GM21723 (cell line): ENCODE results near the gene DAPK1.
"Not testable (repeated sequence)": the region's sequence is repeated elsewhere in the genome, so short reads cannot be mapped to it uniquely, and the experiment has no call there.

Source experiments
- ATAC-seq: cut with Tn5 transposase; IDR thresholded peaks from one replicate; pipeline ENCODE4 v1.9.1; 2021; ENCODE audit warnings: mild to moderate bottlenecking, moderate library complexity; ENCODE audit not compliant: unreplicated experiment

The DAPK1 gene

DNA sequence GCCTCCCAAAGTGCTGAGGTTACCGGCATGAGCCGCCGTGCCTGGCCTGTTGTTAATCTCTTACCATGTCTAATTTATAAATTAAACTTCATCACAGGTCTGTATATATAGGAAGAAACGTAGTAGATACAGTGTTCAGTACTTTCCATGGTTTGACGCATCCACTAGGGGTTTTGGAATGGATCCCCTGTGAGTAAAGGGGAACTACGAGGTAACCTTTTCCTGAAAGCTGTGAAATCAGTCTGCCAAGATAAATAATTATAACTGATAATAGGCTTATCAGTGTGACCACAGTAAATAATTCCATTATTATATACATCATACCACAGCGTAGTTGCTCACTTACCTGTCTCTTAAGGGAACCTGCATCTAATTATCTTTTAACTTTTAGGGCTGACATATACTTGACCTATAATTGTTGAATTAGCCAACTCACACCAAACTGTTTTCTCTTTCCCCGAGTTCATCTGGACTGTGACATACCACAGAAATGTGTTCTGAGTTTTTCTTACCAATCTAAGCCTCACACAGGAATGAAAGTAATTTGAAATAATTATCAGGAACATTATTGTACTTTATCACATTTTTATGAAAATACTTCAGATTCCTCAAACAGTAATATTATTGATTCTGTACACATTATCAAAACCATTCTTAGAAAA is 42.9 kb downstream of the DAPK1 start:
- ATAC-seq, result no peak

DNA sequence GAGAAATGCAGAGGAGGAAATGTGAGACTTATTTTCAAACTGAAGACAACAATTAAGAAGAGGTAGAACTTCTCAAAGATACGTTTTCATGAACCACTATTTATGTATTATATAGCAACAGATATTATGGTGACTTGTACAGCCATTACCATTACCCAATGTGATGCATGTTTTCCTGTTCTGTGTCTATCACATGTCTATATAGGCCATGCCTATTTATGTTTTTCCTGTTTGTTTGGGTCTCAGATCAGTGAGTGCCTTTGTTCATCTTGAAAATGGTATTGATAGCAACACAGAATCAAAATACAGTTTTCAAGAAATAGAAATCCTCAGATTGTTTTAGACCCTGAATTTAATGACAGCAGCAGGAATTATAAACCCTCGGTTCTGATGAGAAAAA is 44.0 kb downstream of the DAPK1 start:
- no peak for ATAC-seq

DNA sequence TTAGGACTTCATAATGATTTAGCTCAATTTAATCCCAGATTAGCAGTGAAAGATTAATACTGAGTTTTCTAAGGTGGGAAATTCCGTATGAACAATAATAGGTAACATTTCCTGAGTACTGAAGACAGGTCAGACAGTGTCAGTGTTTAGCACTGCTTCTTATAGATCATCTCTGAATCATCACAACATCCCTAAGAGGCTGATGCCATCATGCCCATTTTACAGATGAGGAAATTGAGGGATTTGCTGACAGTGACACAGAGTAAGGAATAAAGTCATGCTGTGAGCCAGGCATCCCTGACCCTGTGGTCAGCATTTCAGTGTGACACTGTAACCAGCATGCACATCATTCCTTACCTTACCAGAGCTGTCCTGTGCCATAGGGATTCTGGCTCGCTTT is 44.5 kb downstream of the DAPK1 start:
- no peak for ATAC-seq

DNA sequence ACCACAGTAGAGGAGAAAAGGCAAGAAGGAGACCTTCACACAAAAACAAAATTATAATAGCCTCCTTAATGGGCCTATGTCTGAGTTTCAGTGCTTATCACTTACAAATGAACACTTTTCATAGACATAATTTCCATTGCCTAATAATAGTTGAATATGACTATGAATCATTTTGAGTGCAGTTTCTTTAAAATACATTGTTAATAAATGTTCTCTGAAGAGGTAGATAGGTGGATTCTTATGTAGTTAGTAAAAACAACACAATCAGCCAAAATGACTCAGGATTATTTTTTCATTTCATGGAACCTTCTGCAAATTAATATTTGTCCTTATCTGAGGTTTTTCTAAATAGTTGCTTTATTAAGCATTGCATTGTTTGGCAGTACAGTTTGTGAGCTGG is 45.6 kb downstream of the DAPK1 start:
- no peak for ATAC-seq

DNA sequence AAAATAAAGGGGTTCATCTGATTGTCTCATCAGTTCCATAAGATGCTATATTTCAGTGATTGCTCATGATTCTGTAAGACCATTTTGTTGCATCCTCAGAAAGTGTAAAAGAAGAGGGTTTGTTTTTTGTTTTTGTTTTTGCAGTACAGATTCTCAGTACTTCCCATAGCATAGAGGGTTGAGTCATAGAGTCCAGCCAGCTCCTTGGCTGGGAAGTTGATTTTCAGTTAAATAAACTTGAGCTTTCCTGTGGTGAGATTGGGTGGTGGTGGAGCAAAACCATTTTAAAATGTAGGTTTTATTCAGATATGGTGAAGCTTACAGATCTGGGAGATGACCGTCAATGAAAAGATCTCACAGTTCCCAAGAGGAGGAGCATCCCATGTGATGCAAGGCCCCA is 48.2 kb downstream of the DAPK1 start:
- ATAC-seq, result no peak

DNA sequence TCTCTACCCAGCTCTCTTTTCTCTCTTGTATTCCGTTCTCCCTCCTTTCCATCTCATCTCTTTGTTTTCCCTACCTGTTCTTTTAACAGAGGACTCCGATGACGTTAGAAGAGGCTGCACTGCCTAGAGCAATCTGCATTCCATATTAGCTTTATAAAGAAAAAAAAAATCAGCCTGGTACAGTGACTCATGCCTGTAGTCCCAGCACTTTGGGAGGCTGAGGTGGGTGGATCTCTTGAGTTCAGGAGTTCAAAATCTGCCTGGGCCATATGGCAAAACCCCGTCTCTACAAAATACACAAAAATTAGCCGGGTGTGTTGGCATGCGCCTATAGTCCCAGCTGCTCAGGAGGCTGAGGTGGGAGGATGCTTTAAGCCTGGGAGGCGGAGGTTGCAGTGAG is 49.0 kb downstream of the DAPK1 start:
- no peak for ATAC-seq

DNA sequence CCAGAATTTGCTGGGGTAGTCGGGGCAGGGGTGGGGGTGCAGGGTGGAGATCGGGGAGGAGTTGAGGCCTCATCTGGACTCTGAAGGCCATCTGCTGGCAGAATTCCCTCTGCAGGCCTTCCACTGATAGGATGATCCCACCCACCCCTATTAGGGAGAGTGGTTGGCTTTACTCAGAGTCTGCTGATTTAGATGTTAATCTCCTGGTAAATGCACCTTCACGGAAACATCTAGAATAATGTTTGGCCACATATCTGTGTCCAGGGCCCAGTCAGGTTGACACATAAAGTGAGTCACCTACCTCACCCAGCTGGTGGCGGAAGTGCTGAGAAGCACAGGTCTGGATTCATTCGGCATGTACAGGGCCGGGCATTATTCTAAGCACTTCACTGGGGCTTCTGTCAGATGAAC is 50.0 kb downstream of the DAPK1 start:
- ATAC-seq, result no peak

DNA sequence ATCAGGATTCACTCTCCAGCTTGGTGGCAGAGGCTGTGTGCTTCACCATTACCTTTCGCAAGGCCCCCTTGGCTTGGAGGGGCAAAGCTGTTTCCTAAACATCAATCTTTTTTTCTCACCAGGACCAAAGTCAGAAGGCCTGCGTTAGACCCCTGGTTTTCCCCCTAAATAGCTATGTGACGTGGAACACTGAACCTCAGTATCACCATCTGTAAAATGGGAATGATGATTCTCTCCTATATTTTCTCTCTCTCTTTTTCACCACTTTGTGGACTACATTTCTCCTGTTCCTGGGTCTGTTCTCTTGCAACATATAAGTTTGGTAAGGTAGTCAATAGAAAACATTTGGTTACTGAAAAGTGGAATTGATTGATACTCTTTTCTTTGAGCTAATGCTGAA is 50.5 kb downstream of the DAPK1 start:
- ATAC-seq, result no peak

DNA sequence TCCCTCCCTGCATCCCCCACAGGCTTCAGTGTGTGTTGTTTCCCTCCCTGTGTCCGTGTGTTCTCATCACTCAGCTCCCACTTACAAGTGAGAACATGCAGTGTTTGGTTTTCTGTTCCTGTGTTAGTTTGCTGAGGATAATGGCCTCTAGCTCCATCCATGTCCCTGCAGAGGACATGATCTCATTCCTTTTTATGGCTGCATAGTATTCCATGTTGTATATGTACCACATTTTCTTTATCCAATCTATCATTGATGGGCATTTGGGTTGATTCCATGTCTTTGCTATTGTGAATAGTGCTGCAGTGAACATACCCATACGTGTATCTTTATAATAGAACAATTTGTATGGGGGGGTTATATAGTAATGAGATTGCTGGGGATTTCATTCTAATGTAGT is 51.4 kb downstream of the DAPK1 start:
- ATAC-seq, result not testable (repeated sequence)

DNA sequence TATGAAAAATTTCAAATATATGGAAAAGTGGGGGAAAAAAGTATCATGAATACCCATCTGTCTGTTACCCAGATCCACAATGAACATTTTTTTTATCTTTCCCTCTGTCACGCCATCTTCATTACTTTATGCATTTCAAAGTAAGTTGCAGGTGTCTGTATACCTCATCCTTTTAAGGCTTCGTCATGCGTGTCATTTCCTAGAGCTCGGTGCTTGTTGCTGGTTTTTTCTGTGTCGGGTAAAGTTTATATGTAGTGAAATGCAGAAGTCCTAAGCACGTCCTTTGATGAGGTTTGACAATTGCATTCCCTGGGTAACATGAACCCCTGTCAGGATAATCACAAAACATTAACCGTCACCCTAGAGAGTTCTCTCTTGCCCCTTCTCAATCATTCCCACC is 52.1 kb downstream of the DAPK1 start:
- ATAC-seq, result no peak

DNA sequence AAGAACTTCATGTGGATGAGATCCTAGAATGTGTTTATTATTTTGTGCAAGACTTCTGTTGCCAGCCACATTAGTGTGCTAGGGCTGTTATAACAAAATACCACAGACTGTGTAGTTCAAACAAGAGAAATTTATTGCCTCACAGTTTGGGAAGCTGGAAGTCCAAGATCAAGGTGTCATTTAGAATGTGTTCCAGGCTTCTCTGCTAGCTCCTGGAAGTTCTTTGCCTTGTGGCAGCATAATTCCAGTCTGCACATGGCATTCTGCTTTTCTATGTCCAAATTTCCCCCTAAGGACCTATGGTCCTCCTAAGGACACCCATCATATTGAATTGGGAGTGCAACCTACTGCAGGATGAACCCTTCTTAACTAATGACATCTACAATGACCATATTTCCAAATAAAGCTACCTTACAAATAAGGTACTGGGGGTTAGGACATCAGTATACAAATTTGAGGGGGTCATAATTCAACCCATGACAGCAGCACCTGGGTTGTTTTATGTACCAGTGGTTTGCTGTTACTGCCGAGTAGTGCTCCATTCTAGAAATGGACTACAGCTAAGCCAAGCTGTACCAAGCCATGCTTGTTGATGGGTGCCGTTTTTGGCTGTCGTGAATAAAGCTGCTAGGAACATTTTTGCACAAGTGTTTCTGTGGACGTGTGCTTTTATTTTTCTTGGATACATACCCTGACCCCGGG is 52.7 kb downstream of the DAPK1 start:
- no peak for ATAC-seq

DNA sequence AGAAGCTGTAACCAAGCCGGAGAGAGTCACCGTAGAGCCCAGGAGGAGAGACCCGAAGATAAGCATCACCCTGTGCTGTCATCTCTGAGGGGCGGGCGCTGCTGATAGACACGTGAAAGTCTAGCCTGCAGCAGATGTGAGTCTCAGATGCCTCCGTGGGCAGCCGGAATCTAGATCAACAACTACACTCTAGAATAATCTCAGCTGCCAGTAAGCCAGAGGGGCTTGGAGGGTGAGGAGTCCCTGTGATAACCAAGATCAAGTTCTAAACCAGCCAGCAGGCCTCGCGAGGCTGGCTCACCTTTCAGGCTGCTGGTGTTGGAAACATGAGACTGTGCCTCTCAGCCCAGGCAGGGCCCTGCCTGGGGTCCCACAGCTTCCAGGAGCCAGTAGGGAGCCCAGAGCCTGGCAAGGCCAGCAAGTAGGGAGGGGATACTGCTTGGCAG is 54.1 kb downstream of the DAPK1 start:
- no peak for ATAC-seq

DNA sequence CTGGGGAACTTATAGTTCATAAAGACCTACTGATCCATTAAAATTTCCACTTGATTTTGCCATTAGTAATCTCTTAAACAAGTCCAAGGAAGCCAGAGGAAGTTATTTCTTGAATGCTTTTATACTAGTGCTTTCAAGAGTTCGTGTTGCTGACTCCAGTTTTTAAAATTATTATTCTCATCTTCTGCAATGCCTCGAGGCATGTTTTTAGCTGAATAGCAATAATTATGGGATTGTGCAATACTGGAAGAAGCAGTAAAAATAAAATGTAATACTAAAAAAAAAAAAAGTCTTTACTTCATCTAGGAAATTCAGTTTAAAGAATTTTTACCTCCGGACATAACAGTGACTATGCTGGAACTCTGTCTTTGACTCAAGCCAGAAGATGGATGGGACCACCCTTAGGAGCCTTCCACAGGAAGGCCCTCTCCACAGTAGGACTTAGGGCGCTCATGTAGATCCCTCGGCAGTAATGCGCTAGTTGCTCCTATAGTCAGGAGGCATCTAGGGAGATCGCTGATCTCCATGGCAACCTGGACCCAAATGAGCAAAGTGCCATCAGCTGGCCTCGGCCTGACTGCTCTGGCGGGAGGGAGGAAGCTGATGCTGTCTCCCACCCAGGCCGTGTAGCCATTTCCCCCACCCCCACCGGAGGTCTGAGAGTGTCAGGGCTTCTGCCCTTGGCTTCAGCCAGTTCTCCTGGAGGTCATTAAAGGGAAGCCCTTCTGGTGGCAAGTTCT is 56.7 kb downstream of the DAPK1 start:
- ATAC-seq, result no peak

DNA sequence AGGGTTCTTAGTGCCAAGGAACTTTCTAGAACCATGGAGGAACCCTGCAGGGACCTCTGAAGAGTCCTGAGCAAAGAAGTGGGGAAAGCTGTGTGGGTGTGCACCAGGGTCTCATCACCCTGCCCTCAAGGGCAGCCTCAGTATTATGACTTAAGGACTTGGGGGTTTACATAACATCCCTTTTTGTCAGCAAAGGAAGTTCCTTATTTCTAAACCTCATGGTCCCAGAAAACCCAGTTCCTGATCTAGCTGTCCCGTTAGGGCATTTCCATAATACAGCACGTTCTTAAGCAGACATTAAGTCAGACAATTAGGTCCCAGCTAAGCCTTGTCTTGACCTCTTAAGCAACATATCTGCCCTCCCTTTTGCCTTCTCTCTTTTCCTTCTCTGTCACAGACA is 57.3 kb downstream of the DAPK1 start:
- no peak for ATAC-seq

DNA sequence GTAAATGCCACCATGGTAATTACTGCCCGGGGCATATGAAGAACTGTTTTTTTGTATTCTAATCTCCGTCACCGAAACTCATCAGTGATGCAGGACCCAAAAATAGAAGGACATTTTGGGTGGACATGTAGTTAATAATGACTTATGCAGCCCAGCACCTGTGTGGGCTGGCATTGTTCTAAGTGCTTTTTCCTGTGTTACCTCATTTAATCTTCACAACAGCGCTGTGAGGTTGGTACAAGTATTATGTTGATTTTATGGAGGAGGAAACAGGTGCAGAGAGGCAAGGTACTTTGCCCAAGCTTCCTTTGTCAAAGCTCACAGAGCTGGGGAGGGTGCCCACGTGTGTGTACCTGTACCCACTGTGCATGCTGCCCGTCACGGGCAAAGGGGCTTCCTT is 58.4 kb downstream of the DAPK1 start:
- no peak for ATAC-seq

DNA sequence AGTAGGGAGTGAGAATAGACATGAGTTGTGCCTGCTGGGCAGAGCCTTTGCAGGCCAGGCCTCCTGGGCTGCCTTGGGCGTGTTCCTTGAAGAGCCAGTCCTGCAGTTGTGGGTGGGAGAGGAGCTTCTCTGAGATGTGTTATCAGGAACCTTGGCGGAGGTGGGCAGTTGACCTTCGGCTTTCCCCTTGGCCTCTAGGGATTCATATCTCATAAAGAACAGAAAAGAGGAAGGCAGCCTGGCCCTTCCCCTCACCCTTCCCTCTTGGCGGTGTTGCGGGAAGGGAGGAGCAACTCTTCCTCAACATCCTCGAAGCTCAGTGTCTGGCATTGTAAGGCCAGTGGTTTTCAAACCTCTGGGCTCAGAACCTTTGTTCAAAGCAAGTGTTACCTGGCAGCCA is 59.2 kb downstream of the DAPK1 start:
- ATAC-seq, result no peak

DNA sequence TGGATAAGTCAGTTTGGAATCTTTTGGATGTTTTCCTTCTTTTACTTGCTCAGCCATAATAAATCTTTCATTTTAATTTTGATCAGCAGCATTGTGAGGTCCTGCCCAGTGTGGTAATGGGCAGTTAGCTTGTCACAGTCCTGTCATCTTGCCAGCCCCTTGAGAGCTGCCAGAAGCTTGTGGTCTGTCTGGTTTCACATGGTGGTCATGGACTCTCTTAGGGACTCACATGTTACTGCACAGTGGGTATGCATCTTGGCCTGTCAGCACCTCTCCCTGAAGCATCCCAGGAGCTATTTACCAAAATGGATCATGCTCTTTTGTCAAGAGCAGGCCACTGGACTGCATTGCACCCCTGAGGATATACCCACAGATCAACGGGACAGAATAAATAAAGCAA is 60.3 kb downstream of the DAPK1 start:
- peak; percentile 64 for ATAC-seq

DNA sequence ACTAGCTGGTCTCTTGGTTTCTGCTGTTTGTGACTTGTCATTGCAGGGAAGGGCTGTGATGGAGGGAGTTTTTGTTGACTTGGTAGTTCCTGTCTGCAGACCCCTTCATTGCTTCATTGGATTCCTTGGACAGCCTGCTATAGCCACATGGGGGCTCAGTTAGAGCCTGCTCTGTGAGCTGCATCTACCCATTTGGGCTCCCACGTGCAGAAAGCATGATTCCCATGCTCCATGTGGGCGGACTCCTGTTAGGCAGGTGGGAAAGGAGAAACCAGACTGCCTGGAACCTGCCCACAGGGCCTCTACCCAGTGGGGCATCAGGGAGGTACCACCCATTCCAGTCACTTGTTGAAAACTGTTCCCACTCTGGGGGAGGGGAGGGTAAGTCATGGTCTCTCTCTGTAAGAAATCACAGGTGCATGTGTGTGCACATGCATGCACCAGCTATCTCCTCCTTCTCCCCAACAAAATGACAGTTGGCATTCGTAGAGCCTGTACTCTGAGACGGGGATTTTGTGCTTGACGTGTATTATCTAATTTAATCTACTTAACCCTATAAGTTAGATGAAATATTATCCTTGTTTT is 61.0 kb downstream of the DAPK1 start:
- no peak for ATAC-seq

DNA sequence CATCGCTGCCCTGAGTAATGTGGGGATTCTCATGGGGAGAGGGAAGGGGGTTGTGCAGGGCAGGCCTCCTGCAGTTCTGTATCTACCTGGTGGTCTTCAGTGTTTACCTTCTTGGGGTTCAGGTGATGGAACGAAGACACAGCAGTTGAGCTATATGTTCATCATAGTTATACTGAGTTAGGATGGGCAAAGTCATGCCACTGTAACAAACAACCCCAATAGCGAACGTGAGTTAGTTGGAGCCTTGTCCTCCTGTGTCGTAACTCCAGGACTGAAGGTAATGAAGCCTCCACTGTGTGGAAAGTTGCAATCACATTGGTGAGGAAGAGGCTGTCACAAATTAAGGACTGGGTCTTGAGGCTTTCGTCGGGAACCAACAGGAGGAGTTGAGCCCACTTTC is 64.4 kb downstream of the DAPK1 start:
- ATAC-seq, result no peak

DNA sequence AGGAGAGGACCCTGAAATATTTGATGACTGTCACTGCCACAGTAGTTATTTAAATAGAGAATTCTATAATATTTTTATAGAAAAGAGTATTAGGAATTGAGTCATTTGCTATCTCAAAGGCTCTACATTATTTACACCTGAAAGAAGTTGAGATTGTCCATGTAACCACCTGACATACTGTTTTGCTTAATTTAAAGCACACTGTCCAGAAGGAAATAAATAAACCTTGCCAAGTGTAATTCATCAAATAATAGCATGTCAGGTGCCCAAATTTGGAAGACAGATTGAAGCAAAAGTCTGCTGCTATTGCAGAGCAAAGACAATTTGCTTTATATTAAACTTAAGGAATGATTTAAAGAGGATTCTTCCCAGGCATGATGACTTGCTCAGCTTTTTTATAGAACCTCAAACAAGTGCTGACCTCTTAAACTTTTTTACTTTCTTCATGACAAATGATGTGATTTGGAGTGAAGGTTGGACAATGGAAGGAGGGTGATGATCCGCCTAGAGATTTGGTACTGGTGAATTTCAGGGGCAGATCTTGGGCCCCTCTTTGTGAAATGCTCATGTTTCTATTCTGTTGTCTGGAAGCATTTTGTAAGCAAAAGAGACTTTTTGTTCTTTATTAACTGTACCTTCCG is 65.0 kb downstream of the DAPK1 start:
- ATAC-seq, result no peak

DNA sequence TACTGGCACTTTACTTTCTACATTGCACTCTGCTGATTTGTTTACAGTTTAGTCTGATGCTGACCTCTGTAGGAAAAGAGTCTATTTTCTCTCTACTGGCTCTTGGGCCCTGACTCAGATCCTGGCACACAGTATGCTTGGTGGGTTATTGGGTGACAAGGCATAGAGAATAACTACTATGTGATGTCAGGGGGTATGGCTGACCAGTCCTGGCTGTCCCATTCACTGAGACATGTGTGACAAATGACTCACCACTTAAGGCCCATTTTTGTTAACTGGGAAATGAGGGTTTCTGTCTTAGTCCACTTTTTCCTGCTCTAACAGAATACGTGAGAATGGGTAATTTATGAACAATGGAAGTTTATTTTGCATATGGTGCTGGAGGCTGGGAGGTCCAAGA is 66.4 kb downstream of the DAPK1 start:
- no peak for ATAC-seq
